Measurements from ENCODE around the gene CA10.
A peak's percentile ranks its signal among the peaks of the same experiment; 100 is the strongest.

CA10 gene

DNA sequence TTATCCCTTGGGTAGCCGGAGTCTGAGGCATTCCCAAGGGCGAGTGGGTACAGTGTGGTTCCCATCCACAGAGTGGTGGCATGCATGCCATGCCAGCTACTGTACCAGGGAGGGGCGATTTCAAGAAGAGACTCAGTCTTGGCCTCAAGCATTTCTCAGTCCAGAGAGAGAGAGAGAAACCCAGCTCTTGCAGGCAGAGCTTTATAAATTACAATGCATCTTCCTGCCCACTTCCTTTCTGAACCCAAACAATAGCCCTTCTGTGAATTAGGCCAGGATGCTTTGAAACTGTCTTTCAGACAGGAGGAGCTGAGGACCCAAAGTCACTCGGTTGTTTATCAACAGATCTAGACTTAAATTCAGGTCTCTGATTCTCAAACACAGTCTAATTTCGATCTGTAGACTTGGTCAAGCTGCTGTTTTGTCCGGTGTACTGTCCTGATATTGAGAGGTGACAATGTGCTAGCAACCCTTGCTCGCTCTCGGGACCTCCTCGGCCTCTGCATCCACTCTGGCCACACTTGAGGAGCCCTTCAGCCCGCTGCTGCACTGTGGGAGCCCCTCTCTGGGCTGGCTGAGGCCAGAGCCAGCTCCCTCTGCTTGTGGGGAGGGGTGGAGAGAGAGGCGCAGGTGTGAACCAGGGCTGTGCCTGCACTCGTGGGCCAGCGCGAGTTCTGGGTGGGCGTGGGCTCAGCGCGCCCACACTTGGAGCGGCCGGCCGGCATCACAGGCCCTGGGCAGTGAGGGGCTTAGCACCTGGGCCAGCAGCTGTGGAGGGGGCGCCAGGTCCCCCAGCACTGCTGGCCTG, 490.2 kb downstream of the CA10 start:
- DNase-seq, result no peak

DNA sequence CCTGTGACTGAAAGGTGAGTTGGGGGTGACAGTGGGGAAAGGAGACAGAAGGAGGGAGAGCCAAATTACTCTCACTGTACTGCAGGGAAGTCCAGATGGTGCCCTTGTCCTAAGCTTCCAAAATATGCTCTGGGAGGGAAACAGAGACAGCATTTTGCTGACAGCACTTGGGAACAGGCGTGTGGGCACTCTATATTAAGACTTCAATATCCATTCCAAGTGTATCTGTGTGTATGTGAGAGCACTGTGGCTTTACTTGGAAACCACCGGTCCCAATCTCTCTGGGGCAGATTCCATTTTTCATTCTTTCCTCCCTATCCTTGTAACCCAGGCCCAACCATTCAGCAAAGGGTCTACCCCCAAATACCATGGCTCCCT, 490.8 kb downstream of the CA10 start:
- DNase-seq, result no peak

GRCh38 chr17:51666971-51667705, 491.4 kb downstream of the CA10 start:
- no peak for DNase-seq

GRCh38 chr17:51662204-51663056, 496.1 kb downstream of the CA10 start:
- DNase-seq, result no peak

DNA sequence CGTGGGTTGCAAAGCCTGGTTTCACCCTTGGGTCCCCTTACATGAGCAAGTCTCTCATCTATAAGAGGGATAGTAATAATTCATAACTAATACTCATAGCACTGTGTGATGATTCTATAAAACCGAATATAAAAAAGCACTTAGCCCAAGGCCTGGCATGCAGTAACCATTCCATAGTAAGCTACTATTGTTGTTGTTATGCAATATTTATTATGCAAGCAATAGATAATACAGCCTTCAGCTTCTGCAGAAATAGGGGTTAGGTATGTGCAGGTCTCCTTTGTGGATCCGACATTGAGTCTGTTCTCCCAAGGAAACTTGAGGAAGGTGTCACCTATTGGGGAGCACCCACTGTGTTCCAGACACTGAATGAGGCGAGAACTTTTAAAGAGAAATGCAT, 497.1 kb downstream of the CA10 start:
- no peak for DNase-seq

- DNase-seq, result no peak
Measured at GRCh38 chr17:51660266-51660665, 498.2 kb downstream of the CA10 start.

- DNase-seq, result no peak
Measured at GRCh38 chr17:51657224-51657623, 501.3 kb downstream of the CA10 start.

DNA sequence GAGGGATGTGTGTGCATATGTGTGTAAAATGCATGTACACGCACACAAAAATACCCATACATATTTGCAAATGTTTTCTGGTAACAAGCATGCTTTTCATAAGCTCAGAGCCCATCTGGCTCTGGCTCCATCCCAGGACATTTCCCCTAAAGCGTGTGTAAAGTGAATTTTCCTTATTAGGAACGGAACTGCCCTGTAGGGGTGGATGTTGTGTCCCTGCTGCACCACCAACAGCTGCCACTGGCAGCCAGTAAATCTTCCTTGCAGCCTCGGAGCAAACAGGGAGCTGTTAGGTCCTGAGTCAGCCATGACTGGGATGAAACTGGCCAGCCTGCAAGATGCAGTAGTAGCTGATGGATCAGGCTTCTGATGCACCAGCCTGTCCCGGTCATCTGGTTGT, 504.6 kb downstream of the CA10 start:
- DNase-seq, result no peak

GRCh38 chr17:51652529-51652928, 506.0 kb downstream of the CA10 start:
- DNase-seq, result no peak

GRCh38 chr17:51651513-51652298, 506.8 kb downstream of the CA10 start:
- DNase-seq, result no peak

DNA sequence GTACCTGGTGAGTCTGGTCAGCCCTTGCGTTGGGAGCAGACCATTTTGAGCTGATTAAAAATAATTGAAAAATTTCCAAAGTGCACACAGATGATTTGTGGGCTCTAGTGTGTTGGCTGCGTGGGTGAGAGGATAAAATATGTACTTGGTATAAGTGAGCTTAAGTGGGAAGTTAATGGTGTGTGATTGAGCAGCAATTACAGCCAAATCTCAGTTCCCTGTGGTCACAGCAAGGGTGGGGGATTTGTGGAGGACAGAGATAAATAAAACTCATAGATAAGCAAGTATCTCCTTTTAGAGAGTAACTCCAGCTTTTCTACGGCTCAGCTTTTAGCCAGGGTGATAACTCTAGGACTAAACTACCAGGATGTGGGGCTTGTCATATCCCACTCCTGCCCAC, 507.7 kb downstream of the CA10 start:
- DNase-seq, result no peak

- no peak for DNase-seq
Measured at GRCh38 chr17:51650202-51650601, 508.3 kb downstream of the CA10 start.

DNA sequence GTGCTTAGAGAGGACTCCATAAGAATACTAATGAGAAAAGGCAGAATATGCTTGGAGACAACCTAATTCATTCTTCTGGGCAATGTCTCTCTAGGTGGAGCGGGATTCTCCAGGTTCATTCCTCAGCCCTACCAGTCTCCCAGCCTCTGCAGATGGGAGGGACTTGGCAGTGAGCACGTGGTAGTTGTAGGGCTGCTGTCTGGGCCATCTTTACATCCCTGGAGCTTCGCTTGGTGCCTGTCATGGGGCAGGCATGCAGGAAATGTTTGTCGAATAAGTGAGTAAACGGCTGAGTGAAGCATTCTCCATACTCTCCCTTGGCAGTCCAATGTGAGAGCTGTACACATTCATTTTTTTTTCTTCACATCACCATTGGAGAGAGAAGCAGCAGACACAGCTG, 510.7 kb downstream of the CA10 start:
- no peak for DNase-seq

DNA sequence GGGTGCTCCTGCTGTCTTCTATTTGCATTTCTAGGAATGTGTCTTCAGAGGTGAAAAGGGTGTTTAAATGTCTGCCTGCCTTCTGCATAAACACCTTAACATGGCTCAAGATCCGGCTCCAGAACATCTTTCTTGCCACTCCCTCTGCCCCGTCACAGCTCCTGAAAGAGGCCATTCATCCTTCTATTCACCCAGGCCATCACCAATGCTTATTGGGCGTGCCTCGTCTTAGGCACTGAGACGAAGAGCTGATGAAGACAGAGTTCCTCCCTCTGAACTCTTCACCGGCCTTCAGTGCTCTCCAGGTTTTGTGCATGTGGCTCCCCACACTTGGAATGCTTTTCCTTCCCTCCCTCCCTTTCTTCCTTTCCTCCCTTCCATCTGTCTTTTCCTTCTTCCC, 511.4 kb downstream of the CA10 start:
- DNase-seq, result no peak

GRCh38 chr17:51646539-51646938, 512.0 kb downstream of the CA10 start:
- DNase-seq, result no peak

DNA sequence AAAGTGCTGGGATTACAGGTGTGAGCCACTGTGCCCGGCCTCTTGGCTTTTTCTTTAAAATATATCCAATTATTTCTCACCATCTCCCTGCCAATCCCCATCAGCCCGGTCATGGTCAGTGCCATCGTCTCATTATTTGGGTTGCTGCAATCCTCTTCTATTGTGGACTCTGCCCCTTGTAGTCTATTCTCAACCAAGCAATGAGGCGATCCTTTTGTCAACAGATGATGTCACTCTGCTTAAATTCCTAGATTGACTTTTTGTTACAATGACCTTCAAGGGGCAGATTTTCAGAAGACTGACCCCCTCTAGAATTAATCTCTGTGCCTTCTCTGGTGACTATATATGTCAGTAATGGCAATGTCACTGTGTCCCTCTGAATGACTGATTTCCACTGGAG, 513.5 kb downstream of the CA10 start:
- no peak for DNase-seq

DNA sequence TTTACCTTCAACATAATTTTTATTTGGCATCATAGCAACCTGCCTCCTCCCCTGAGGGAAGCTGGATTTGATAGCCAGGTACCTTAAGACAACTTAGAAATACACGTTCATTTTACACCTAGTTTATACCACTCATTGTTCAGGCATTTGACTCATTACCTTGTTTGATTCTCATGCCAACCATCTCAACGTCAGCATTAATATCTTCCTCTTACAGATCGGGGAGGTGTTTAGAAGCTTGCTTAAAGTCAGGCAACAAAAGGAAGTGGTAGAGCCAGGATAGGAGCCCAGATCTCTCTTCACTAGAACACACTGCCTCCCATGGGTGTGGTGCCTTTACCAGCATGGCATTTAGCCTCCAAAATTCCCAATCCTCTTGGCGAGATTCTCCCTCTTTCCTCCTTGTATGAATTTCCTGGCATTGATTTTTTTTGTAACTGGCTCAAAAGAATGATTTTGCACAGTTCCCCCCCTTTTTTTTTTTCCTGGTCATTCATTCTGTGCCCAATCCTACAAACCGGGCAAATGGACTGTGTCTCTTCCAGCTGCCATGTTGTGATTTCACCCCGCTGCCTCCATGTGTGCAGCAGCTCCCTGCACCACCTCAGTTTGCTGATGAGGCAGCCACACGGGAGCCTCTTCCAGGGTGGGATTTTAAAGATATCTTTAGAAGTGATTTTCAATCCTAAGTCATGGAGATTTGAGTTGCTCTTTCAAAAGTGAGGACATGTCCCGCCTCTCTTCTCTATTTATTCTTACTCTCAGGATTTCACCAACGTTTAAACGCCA, 514.6 kb downstream of the CA10 start:
- DNase-seq, result no peak

GRCh38 chr17:51642029-51642428, 516.5 kb downstream of the CA10 start:
- no peak for DNase-seq

- DNase-seq, result peak; percentile 39
Measured at GRCh38 chr17:51640108-51640622, 518.3 kb downstream of the CA10 start.

DNA sequence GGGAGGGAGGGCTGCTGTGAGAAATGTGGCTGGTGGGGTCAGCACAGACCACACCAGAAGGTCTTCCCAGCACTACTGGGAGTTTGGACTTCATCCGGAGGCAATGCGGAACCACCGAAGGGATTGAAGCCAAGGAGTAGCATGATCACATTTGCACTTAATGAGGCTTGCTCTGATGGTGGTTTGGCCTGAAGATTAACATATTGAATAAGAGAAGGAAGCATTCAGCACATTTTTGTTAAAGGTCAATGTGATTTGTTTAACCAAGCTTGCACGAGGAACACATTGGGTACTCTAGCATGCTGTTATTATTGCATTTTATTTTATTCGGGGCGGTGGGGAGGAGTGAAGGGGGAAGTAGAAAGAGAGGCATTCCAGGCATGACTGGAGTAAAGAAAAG, 519.5 kb downstream of the CA10 start:
- DNase-seq, result no peak

GRCh38 chr17:51636291-51636690, 522.2 kb downstream of the CA10 start:
- no peak for DNase-seq

All from hematopoietic multipotent progenitor cell treated with erythropoietin and hydrocortisone succinate and interleukin-3 and kit ligand, for 6 days (in vitro differentiated cells).